ENCODE data around the gene COG5. TPM values are rescaled to one million over a fixed set of nuclear protein-coding genes. Genes with fewer than 3 reads are reported as not detected.

COG5 gene
- total and polyA plus RNA-seq, 4 donors, result 4.1 to 27.1 (median 8.4) TPM

DNA sequence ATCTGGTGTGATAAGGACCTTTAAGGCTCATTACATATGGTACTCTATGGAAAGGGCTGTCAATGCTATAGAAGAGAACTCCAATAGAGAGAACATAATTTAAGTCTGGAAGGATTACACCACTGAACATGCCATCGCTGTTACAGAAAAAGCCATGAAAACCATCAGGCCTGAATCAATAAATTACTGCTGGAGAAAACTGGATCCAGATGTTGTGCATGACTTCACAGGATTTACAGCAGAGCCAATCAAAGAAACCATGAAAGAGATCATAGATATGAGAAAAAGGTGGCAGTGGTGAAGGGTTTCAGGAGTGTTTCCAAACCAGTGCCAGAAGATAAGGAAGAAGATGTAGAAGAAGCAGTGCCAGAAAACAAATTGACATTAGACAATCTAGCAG is 112.8 kb downstream of the COG5 start:
- Histone ChIP-seq H3K27ac (ENCODE audit: low read depth in 1 of 2, low read length in 2 of 2) (no peak overlapping the region), H3K4me3 (ENCODE audit: low read depth in 1 of 3, low read length in 3 of 3) (no peak overlapping the region), H3K4me1 (ENCODE audit: control insufficient read depth in 4 of 4, insufficient read depth in 4 of 4, low read length in 3 of 4) (no peaks in the 10 kb centered on the region), H3K9me3 (ENCODE audit: control insufficient read depth in 4 of 4, low read length in 3 of 4) (no peaks in the 10 kb centered on the region), H3K9ac (ENCODE audit: low read depth in 1 of 2, low read length in 2 of 2) (no peak overlapping the region), H3K27me3 (ENCODE audit: control insufficient read depth in 4 of 4, insufficient read depth in 4 of 4, low read length in 3 of 4) (no peaks in the 10 kb centered on the region), H3K36me3 (ENCODE audit: control insufficient read depth in 4 of 4, insufficient read depth in 3 of 4, low read depth in 1 of 4, low read length in 3 of 4) (no peaks in the 10 kb centered on the region)
- no peak for DNase-seq (ENCODE audit: low spot score)
- 97% methylated on average over 1 of the region's 1 CpG for WGBS
- TF ChIP-seq, protein P1, sequence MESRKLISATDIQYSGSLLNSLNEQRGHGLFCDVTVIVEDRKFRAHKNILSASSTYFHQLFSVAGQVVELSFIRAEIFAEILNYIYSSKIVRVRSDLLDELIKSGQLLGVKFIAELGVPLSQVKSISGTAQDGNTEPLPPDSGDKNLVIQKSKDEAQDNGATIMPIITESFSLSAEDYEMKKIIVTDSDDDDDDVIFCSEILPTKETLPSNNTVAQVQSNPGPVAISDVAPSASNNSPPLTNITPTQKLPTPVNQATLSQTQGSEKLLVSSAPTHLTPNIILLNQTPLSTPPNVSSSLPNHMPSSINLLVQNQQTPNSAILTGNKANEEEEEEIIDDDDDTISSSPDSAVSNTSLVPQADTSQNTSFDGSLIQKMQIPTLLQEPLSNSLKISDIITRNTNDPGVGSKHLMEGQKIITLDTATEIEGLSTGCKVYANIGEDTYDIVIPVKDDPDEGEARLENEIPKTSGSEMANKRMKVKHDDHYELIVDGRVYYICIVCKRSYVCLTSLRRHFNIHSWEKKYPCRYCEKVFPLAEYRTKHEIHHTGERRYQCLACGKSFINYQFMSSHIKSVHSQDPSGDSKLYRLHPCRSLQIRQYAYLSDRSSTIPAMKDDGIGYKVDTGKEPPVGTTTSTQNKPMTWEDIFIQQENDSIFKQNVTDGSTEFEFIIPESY (IDR thresholded peaks at IDR 0.05), result no peak
- TF ChIP-seq GABPA (IDR thresholded peaks at IDR 0.05 in 1 of 2, conservative IDR thresholded peaks at IDR 0.05 in 1 of 2), result no peak
- TF ChIP-seq, protein P2, sequence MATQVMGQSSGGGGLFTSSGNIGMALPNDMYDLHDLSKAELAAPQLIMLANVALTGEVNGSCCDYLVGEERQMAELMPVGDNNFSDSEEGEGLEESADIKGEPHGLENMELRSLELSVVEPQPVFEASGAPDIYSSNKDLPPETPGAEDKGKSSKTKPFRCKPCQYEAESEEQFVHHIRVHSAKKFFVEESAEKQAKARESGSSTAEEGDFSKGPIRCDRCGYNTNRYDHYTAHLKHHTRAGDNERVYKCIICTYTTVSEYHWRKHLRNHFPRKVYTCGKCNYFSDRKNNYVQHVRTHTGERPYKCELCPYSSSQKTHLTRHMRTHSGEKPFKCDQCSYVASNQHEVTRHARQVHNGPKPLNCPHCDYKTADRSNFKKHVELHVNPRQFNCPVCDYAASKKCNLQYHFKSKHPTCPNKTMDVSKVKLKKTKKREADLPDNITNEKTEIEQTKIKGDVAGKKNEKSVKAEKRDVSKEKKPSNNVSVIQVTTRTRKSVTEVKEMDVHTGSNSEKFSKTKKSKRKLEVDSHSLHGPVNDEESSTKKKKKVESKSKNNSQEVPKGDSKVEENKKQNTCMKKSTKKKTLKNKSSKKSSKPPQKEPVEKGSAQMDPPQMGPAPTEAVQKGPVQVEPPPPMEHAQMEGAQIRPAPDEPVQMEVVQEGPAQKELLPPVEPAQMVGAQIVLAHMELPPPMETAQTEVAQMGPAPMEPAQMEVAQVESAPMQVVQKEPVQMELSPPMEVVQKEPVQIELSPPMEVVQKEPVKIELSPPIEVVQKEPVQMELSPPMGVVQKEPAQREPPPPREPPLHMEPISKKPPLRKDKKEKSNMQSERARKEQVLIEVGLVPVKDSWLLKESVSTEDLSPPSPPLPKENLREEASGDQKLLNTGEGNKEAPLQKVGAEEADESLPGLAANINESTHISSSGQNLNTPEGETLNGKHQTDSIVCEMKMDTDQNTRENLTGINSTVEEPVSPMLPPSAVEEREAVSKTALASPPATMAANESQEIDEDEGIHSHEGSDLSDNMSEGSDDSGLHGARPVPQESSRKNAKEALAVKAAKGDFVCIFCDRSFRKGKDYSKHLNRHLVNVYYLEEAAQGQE (IDR thresholded peaks at IDR 0.05), result no peak
- TF ChIP-seq RAD21 (IDR thresholded peaks at IDR 0.05), result no peak
- TF ChIP-seq, protein P3, sequence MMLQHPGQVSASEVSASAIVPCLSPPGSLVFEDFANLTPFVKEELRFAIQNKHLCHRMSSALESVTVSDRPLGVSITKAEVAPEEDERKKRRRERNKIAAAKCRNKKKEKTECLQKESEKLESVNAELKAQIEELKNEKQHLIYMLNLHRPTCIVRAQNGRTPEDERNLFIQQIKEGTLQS (IDR thresholded peaks at IDR 0.05), result no peak
- TF ChIP-seq, protein P4, sequence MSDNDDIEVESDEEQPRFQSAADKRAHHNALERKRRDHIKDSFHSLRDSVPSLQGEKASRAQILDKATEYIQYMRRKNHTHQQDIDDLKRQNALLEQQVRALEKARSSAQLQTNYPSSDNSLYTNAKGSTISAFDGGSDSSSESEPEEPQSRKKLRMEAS (IDR thresholded peaks at IDR 0.05), result no peak
- no peak for TF ChIP-seq TAF1 (conservative IDR thresholded peaks at IDR 0.05)
- TF ChIP-seq JUND (IDR thresholded peaks at IDR 0.05), result no peak
- TF ChIP-seq, protein P5, sequence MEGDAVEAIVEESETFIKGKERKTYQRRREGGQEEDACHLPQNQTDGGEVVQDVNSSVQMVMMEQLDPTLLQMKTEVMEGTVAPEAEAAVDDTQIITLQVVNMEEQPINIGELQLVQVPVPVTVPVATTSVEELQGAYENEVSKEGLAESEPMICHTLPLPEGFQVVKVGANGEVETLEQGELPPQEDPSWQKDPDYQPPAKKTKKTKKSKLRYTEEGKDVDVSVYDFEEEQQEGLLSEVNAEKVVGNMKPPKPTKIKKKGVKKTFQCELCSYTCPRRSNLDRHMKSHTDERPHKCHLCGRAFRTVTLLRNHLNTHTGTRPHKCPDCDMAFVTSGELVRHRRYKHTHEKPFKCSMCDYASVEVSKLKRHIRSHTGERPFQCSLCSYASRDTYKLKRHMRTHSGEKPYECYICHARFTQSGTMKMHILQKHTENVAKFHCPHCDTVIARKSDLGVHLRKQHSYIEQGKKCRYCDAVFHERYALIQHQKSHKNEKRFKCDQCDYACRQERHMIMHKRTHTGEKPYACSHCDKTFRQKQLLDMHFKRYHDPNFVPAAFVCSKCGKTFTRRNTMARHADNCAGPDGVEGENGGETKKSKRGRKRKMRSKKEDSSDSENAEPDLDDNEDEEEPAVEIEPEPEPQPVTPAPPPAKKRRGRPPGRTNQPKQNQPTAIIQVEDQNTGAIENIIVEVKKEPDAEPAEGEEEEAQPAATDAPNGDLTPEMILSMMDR (IDR thresholded peaks at IDR 0.05; ENCODE audit: low read depth, low read length, missing input control), result no peak
- TF ChIP-seq SP1 (IDR thresholded peaks at IDR 0.05), result no peak

DNA sequence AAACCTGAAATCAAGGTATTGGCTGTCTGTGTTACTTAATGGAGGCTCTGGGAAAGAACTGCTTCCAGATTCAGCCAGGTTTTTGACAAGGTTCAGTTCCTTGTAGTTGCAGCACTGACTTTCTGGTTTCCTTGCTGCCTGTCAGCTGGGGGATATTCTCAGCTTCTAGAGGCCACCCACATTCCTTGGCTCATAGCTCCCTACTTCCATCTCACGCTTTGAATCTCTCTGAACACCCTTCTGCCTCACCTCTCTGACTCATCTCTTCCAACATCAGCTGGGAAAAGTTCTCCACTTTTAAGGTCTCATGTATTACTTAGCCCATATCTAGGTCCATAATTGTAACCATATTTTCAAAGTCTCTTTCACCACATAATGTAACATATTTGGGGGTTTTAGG is 116.7 kb downstream of the COG5 start:
- Histone ChIP-seq H3K9me3 (ENCODE audit: control insufficient read depth in 4 of 4, low read length in 3 of 4) (no peaks in the 10 kb centered on the region), H3K36me3 (ENCODE audit: control insufficient read depth in 4 of 4, insufficient read depth in 3 of 4, low read depth in 1 of 4, low read length in 3 of 4) (no peaks in the 10 kb centered on the region), H3K4me3 (ENCODE audit: low read depth in 1 of 3, low read length in 3 of 3) (no peak overlapping the region), H3K9ac (ENCODE audit: low read depth in 1 of 2, low read length in 2 of 2) (no peak overlapping the region), H3K4me1 (ENCODE audit: control insufficient read depth in 4 of 4, insufficient read depth in 4 of 4, low read length in 3 of 4) (no peaks in the 10 kb centered on the region), H3K27me3 (ENCODE audit: control insufficient read depth in 4 of 4, insufficient read depth in 4 of 4, low read length in 3 of 4) (no peaks in the 10 kb centered on the region), H3K27ac (ENCODE audit: low read depth in 1 of 2, low read length in 2 of 2) (no peak overlapping the region)
- 97% methylated on average over 1 of the region's 1 CpG for WGBS
- DNase-seq (ENCODE audit: low spot score), result no peak
- TF ChIP-seq, protein P1 (IDR thresholded peaks at IDR 0.05), result no peak
- TF ChIP-seq TAF1 (conservative IDR thresholded peaks at IDR 0.05) (no peak), NR2F2 (IDR thresholded peaks at IDR 0.05) (no peak), GABPA (IDR thresholded peaks at IDR 0.05 in 1 of 2, conservative IDR thresholded peaks at IDR 0.05 in 1 of 2) (no peak), YY1 (IDR thresholded peaks at IDR 0.05) (no peak), RXRA (IDR thresholded peaks at IDR 0.05) (no peak), HNF4G (IDR thresholded peaks at IDR 0.05) (no peak), JUND (IDR thresholded peaks at IDR 0.05) (no peak)
- TF ChIP-seq, protein P2 (IDR thresholded peaks at IDR 0.05), result no peak
- TF ChIP-seq, protein P5 (IDR thresholded peaks at IDR 0.05; ENCODE audit: low read depth, low read length, missing input control), result no peak
- TF ChIP-seq, protein P4 (IDR thresholded peaks at IDR 0.05), result no peak
